NCI-H2081 (cell line): ENCODE data around the gene PDHX.
A peak's percentile ranks its signal among the peaks of the same experiment; 100 is the strongest.

Experiments
- DNase-seq, 2 experiments: peaks; one replicate each; lab custom pipeline; 2025; lab: John Stamatoyannopoulos, UW

Gene PDHX

DNA sequence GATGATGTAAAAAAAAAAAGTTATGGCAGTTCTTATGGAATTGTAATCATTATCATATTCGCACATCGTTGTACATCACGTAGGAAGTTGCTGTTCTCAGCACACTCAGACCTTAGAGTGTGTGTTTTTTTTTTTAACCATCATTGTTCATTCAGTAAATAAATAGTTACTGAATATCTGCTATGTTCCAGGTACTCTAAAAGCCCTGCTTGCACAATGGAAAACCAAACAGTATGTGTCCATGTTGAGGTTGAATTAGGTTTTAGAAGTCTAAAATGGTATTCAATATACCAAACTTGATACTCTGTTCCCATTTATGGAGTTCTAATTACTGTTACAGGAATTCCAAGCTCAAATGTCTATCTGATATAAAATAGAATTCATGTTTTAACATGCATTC lies 41.2 kb downstream of the PDHX start:
- DNase-seq, result no peak

DNA sequence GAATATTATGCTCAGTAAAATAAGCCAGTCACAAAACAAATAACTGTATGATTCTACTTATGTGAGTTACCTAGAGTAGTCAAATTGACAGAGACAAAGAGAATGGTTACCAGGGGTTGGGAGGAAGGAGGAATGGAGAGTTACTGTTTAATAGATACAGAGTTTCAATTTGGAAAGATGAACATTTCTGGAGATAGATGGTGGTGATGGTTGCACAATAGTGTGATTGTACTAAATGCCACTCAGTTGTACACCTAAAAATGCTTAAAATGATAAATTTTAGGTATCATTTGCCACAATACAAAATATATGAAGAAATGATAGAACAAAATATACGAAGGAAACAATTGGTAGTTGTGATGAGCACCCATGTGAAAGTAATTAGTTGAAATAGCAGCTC lies 43.4 kb downstream of the PDHX start:
- DNase-seq, result peak in 1 of 2 experiments; percentile 15

DNA sequence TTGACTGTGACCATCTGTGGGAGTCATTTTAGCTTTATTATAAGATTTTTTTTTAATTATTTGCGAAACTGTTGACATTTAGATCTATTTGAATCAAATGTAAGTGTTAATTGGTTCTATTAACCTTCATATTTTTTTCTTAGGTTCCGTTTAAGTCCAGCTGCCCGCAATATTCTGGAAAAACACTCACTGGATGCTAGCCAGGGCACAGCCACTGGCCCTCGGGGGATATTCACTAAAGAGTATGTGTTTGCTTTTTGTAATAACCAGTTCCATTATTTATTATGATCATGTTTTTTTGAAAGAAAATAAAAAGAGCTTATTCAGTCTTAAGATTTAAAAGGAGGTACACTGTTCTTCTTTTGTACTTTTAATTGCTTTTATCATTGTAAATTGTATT lies 43.9 kb downstream of the PDHX start:
- DNase-seq, result peak; percentile 67 to 89

DNA sequence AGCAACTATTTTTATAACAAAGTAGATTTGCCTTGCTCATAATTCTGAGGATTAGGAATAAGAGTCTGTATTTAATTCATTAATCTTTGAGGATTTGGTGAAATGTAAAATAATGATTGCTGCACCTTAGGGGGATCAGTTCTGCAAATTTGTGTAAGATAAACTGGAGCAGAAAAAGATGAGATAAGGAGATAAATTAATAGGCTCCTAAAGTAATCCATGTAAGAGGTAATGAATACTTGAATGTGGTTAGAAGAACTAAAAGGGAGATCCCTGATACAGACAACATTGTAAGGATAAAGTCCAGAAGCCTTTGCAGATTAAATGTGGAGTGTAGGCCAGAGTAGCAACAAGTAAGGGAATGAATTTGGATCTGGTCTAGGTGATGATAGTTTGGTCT lies 45.6 kb downstream of the PDHX start:
- no peak for DNase-seq

DNA sequence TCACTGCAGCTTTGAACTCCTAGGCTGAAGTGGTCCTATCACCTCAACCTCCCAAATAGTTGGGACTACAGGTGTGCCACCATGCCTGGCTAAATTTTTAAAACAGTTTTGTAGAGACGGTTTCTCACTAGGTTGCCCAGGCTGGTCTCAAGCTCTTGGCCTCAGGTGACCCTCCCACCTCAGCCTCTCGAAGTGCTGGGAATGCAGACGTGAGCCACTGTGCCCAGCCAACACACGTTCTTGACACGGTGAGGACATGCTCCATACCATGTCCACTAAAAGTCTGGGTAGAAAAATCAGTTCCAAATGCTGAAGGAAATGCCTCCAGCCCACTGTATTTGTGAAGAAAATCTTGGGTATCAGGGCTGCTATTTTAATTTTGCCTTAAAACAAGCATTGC lies 46.9 kb downstream of the PDHX start:
- no peak for DNase-seq

DNA sequence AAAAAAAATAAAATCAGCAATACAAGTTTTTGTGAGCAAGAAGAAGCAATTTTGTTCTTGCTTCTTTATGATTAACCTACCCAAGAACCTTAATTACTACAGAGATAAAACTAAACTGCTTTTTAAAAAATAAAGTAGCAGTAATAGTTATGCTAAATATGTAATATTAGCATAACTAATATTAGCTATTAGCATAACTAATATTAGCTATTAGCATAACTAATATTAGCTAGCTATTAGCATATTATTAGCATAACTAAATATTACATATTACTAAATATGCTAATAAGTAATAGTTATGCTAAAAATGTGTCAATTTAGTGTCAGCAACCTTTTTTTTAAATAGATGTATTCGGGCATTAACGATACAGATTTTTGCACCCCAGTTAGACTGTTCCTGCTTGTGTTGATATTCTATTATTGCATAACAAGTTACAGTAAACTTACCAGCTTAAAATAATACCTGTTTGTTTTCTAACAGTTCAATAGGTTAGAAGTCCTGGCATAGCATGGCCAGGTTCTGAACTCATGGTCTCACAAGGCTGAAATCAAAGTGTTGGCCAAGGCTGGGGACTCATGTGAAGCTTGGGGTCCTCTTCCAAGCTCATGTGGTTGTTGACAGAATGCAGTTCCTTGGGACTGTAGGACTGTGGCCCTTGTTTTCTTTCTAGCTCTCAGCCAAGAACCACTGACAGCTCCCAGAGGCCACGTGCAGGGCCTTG lies 48.4 kb downstream of the PDHX start:
- no peak for DNase-seq

DNA sequence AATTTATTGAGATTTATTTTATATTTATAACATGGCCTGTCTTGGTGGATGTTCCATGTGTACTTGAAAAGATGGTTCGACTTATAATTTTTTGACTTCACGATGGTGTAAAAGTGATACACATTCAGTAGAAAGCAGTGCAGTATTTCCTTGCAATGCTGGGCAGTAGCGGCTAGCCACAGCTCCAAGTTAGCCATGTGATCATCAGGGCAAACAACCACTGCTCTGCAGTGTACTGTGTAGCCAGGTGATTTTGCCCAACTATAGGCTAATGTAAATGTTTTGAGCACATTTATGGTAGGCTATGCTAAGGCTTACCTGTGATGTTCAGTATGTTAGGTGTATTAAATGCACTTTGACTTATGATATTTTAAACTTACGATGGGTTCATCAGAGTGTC lies 52.4 kb downstream of the PDHX start:
- no peak for DNase-seq

DNA sequence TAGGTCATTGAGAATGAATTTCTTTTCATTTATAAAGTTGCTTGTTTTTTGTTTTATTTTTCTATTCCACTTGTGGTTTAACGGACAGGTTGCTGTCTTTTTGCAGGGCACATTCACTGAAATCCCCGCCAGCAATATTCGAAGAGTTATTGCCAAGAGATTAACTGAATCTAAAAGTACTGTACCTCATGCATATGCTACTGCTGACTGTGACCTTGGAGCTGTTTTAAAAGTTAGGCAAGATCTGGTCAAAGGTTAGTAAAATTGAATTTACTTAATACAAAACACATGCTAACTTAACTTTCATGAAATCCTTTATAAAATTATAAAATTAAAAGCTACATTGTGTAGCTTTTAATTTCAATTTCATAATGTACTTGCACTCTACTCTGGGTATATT lies 53.6 kb downstream of the PDHX start:
- DNase-seq, result no peak

DNA sequence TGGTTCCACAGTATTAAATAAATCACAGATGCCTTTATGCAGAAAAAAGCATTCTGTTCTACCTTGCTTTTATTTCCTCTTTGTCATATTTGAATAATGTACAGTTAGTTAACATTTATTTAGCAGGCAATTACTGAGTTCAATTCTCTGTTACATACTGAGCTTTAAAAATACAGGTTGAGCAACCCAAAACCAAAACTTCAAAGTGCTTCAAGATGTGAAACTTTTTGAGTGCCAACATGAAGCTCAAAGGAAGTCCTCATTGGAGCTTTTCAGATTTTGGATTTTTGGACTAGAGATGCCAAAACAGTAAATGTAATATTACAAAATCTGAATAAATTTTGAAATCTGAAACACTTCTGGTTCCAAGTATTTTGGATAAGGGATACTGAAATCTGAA lies 54.1 kb downstream of the PDHX start:
- no peak for DNase-seq

DNA sequence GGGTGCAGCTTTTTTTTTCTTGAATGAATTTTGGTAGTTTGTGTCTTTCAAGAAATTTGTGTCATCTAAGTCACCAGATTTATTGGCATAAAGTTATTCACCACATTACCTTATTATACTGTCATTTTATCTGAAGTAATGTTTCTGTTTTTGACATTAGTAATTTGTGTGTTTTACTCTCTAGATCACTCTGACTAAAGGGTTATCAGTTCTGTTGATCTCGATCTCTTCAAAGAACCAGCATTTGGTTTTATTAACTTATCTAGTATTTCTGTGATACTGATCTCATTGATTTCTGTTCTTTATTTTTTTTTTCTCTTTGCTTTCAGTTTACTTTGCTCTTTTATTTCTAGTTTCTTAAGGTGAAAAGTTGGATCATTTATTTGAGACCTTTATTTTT lies 55.5 kb downstream of the PDHX start:
- no peak for DNase-seq

DNA sequence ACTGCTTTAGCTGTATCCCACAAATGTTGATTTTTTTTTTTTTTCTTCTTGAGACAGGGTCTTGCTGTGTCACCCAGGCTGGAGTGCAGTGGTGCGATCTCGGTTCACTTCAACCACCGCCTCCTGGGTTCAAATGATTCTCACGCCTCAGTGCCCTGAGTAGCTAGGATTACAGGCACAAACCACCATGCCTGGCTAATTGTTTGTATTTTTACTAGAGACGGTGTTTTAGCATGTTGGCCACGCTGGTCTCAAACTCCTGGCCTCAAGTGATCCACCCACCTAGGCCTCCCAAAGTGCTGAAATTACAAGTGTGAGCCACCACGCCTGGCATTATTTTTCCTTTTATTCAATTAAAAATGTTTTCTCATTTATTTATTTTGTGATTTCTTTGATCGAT lies 55.9 kb downstream of the PDHX start:
- DNase-seq, result no peak

DNA sequence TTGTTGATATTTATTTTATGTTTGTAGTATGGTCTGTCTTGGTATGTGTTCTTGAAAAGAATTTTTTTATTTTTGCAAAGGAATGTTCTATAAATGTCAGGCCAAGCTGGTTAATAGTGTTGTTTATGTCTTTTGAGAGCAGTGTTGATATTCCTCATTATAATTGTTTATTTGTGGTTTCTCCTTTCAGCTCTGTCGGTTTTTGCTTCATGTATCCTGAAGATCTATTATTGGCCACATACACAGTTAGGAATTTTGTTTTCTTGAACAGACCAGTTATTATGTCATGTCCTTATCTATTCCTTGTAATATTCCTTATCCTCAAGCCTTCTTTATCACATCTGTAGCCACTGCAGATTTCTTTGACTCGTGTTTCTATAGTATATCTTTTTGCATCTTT lies 56.5 kb downstream of the PDHX start:
- no peak for DNase-seq

DNA sequence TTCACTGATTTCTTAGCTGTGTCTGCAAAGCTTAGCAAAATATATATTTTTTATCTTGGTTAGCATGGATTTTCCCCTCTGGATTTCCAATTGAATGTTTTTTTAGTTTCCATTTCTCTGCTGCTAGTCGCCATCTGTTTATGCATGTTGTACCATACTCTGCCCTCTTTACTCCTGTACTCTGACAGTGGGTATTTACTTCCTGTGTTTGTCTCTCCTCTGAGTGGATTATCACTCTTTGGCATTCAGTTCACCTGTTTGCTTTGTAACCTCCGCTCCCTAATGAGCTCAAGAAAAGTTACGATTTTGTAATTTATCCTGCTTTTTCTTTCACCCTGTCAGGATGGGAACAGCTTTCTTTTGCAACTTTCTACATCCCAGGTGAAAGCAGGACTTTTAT lies 59.1 kb downstream of the PDHX start:
- DNase-seq, result no peak

DNA sequence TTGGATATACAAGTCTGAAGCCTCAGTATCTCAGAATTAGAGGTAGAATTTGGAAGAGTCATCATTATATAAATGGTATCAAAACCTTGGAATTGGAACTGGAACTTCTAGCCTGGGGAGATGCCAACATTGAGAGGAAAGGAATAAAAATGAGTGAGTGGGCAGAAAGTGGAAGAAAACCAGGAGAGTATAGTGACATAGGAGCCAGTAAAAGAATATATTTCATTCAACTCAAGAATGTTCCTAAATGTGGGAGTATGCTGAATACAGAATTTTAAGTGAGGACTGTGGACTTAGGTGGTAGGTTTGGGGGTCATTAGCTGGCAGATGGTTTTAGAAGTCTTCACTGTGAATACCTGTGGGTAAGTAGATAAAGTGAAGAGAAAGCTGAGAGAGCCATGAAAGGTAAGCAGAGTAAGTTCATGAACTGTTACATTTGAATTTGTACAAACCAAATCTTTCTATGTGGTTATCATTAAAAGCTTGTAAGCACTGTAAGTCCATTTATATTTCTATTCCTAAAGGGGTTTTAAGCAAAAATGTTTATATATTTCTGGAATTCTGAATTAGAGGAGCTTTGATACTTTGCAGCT lies 60.2 kb downstream of the PDHX start:
- no peak for DNase-seq

DNA sequence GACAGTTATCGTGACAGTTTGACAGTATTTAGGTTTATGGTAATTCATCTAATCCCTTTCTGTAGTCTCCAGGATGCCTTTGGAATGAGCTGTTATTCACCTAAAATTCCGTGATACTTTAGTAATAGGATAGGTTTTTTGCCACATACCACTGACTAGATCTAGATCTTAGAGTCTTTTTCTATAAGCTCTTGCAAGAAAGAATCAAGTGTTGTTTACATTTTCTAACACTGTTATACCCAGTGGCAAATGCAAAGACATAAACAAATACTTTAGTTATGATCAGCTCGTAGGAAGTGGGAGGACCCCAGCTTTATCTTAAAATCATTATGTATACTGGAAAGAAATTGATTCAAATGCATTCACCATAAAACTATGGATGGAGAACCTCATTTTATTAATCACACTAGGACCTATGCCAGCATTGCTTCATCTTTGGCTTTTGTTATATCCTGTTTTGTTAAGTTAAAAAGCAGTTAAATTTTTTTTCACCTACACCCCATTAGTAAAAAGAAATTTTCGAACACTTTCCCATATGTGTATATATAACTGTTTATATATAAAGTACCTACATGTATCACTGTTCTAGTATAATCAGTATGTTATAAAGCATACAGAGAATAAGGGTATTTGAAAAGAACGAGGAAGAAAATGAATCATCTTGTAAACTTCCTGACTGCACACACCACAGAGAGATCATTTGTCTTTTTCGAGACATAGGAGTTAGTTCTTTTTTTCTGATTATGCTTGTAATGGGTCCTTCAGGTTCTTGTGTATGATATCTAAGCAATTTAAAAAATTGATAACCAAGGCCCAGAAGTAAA lies 60.9 kb downstream of the PDHX start:
- no peak for DNase-seq

DNA sequence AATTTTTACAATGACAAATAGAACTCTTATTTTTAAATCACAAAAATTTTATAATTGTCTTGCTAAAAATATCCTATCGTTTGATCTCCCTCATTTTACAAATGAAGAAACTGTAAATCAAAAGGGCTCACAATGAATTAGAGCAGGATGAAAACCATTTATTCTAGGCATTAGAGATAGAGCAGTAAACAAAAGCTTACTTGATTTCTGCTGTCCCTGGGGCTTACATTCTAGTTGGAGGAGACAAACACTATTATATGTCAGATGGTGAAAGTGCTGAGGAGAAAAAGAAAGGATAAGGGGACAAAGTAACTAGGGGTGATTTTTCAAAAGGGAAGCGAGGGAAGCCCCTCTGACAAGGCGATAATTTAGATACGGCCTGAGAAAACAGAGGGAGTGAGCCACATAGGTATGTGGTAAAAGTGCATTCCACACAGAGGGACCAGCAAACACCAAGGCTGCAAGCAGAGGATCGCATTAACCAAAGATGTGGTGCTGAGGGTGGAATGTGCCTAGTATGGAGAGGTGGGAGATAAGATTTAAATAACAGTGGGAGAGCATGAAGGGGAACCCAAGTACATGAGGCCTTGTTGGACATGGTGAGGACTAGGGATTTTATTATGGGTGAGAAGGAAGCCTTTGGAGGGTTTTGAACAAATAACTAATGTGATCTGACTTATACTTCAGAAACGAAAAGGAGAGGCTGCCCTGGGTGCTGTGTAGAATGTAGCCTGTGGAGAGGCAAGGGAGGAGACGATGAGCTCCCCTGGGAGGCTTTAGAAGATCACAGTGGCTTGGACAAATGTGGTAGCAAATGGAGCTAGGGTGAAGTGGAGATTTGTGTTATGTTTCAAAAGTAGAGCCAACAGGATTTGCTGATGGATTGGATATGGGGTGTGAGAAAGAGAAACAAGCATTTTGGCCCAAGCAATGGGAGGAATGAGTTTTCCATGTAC lies 62.1 kb downstream of the PDHX start:
- DNase-seq, result no peak

DNA sequence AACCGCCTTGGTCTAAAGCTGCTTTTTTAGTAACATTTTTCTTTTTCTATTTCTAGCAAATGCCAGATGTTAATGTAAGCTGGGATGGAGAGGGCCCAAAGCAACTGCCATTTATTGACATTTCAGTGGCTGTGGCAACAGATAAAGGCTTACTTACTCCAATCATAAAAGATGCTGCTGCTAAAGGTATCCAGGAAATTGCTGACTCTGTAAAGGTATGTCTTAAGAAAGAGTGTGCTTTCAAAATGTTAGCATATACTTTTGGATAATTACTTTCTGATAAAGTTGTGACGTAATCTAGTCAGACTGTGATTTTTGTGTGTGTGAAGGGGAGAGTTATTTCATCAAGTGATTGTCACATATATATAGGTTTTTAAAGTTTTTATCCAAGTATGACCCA lies 68.1 kb downstream of the PDHX start:
- DNase-seq, result no peak

DNA sequence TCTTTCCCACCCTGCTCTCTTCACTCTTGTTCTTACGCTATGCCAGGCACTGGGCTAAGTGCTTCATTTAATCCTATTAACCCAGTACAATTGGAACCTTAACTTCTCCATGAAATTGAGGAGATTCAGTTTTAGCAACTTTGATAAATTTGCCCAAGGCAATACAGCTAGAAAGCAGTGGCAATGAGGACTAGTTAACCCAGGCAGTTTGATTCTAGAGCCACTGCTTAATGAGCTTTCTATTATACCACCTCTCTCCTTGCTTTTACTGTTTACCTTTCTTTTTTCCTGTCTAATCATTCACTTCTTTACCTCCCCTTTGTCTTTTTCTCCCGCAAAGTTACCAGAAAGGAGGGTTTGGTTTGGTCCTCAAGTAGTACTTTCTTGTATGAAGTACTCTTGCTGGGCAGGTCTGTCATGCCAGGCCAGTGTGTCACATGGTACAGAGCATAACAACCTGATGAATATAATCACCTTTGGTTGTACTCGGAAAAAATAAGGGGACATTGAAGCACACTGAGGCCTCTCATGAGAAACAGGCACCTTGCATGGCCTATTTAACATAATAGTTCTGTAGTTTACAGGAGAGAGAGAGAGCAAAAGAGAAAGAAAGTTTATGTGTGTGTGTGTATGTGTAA lies 70.6 kb downstream of the PDHX start:
- no peak for DNase-seq

DNA sequence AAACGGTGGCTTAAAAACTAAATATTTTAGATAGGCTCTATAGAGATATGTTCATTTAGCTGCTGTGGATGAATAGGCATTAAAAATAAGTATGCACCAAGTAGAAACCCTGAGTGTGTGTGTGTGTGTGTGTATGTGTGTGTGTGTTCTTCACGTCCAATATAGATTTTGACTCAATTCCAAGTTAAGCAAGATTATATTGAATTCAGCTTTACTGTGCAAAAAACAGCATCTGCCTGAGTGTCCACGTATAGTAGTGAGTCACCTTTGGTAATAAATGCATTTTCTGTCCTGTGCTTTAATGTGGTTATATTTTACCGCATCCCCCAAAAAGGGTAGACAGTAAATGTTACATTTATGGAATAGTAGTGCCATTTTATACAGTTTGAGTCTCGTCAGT lies 71.2 kb downstream of the PDHX start:
- DNase-seq, result no peak

DNA sequence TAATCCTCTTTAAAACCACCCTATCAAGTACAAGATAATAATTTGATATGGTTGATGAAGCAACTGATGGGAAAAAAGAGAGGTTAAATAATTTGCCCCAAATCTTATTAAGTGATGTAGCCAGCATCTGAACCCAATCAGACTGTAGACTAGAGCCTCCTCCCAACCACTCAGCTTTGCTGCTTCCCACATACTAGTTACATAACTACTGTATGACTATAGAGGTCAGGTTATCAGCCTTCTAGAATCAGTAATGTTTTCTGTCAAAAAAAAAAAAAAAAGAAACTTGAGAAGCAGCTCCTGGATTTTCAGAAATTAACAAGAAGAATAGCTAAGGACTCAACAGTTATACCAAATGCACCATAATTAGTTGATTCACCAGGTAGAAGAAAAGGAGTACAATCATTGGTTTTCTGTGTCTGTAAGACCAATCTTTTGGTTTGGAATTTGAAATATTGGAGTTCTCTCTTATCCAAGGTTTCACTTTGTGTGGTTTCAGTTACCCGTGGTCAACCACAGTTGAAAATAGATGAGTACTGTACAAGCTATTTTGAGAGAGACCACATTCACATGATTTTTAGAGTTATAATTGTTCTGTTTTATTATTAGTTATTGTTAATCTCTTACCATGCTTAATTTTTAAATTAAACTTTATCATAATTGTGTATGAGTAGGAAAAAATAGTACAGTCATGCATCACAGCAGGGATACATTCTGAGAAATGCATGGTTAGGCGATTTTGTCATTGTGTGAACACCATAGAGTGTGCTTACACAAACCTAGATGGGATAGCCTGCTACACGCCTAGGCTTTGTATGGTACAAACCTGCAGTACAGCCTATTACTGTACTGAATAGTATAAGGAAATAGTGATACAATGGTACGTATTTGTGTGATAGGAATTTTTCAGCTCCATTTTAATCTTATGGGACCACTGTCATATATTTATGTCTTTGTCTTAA lies 72.2 kb downstream of the PDHX start:
- DNase-seq, result no peak
